OCI-LY3 (cell line): ENCODE measurements around the gene CHST11.

Experiments used
- CTCF ChIP-seq: fragments of 200-600, 300-600 bp; sonication (generic); IDR thresholded peaks from 2 replicates; pipeline ENCODE4 v1.5.1; 2014; ENCODE audit warnings: antibody characterized with exemption, low read length, low read depth
- EZH2phosphoT487 ChIP-seq: fragments of 200-600 bp; shearing (Covaris generic); IDR thresholded peaks from 2 replicates; pipeline ENCODE4 v1.6.1; 2018; ENCODE audit warnings: antibody characterized with exemption, mixed run types, low read depth

GRCh38 chr12:104620837-104621531 lies 164.2 kb downstream of the CHST11 start:
- TF ChIP-seq CTCF = no peak
- TF ChIP-seq EZH2phosphoT487 = no peak
